ENCODE measurements around the gene NXT2. TPM values are rescaled to one million over a fixed set of nuclear protein-coding genes. Genes with fewer than 3 reads are reported as not detected.

Gene NXT2
- total RNA-seq, 2 donors from 2014 or later: 7.4 to 8.4 TPM

DNA sequence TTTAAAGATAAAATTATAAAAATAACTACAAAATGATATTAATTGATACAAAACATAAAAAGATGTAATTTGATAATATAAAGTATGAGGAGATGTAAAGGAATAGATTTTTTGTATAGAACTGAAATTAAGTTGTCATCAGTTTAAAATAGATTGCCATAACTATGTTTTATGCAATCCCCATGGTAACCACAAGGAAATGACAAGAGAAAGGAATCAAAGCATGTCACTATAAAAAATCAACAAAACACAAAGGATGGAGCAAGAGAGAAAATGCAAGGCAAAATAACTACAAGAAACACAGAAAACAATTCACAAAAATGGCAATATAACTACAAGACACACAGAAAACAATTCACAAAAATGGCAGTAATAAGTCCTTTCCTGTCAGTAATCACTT, 27.7 kb upstream of the NXT2 start:
- H3K27ac ChIP-seq: no peak overlapping the region
- no peak for DNase-seq
- H3K9ac ChIP-seq (ENCODE audit: low read depth in 2 of 2, low read length in 2 of 2): no peak overlapping the region
- no peaks in the 10 kb centered on the region for H3K4me1 ChIP-seq
- no peaks in the 10 kb centered on the region for H3K36me3 ChIP-seq
- H3K9me3 ChIP-seq: no peaks in the 10 kb centered on the region
- H3K27me3 ChIP-seq: no peaks in the 10 kb centered on the region
- TF ChIP-seq, protein P1, sequence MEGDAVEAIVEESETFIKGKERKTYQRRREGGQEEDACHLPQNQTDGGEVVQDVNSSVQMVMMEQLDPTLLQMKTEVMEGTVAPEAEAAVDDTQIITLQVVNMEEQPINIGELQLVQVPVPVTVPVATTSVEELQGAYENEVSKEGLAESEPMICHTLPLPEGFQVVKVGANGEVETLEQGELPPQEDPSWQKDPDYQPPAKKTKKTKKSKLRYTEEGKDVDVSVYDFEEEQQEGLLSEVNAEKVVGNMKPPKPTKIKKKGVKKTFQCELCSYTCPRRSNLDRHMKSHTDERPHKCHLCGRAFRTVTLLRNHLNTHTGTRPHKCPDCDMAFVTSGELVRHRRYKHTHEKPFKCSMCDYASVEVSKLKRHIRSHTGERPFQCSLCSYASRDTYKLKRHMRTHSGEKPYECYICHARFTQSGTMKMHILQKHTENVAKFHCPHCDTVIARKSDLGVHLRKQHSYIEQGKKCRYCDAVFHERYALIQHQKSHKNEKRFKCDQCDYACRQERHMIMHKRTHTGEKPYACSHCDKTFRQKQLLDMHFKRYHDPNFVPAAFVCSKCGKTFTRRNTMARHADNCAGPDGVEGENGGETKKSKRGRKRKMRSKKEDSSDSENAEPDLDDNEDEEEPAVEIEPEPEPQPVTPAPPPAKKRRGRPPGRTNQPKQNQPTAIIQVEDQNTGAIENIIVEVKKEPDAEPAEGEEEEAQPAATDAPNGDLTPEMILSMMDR (IDR thresholded peaks at IDR 0.05): no peak
- H3K4me3 ChIP-seq: no peak overlapping the region
- intact Hi-C loops (cut with DNase I): no loop called here

- Histone ChIP-seq H3K36me3 (no peaks in the 10 kb centered on the region), H3K27ac (no peak overlapping the region), H3K9ac (ENCODE audit: low read depth in 2 of 2, low read length in 2 of 2) (no peak overlapping the region), H3K4me3 (no peak overlapping the region), H3K9me3 (no peaks in the 10 kb centered on the region), H3K4me1 (no peaks in the 10 kb centered on the region), H3K27me3 (no peaks in the 10 kb centered on the region)
- TF ChIP-seq, protein P1 (IDR thresholded peaks at IDR 0.05): no peak
- no peak for DNase-seq
- intact Hi-C loops (cut with DNase I): no loop called here
Measured at GRCh38 chrX:109511113-109511512, 25.5 kb upstream of the NXT2 start.

DNA sequence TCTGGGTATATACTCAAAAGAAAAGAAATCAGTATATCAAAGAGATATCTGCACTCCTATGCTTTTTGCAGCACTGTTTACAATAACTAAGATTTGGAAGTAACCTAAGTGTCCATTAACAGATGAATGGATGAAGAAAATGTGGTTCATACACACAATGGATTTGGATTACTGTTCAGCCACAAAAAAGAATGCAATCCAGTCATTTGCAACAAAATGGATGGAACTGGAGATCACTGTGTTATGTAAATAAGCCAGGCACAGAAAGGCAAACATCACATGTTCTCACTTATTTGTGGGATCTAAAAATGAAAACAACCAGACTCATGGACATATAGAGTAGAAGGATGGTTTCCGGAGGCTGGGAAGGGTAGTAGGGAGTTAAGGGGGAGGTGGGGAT, 17.6 kb upstream of the NXT2 start:
- H3K27me3 ChIP-seq: no peaks in the 10 kb centered on the region
- TF ChIP-seq, protein P1 (IDR thresholded peaks at IDR 0.05): no peak

GRCh38 chrX:109533005-109533404, 3.6 kb upstream of the NXT2 start:
- H3K36me3 ChIP-seq: no peaks in the 10 kb centered on the region
- no peak overlapping the region for H3K9ac ChIP-seq (ENCODE audit: low read depth in 2 of 2, low read length in 2 of 2)
- TF ChIP-seq, protein P1 (IDR thresholded peaks at IDR 0.05): no peak
- DNase-seq: no peak
- no peaks in the 10 kb centered on the region for H3K9me3 ChIP-seq
- no peaks in the 10 kb centered on the region for H3K27me3 ChIP-seq
- H3K27ac ChIP-seq: no peak overlapping the region
- H3K4me1 ChIP-seq: no peaks in the 10 kb centered on the region
- intact Hi-C loops (cut with DNase I): no loop called here
- no peak overlapping the region for H3K4me3 ChIP-seq

More for the DNA sequence above, 17.6 kb upstream of the NXT2 start:
- H3K9ac ChIP-seq (ENCODE audit: low read depth in 2 of 2, low read length in 2 of 2): no peak overlapping the region
- no peaks in the 10 kb centered on the region for H3K4me1 ChIP-seq
- intact Hi-C loops (cut with DNase I): no loop called here
- H3K36me3 ChIP-seq: no peaks in the 10 kb centered on the region
- H3K27ac ChIP-seq: no peak overlapping the region
- H3K4me3 ChIP-seq: no peak overlapping the region
- H3K9me3 ChIP-seq: no peaks in the 10 kb centered on the region
- DNase-seq: no peak

GRCh38 chrX:109533631-109534030, 3.0 kb upstream of the NXT2 start:
- no peak overlapping the region for H3K27ac ChIP-seq
- no peak overlapping the region for H3K4me3 ChIP-seq
- DNase-seq: no peak
- H3K4me1 ChIP-seq: no peaks in the 10 kb centered on the region
- H3K36me3 ChIP-seq: no peaks in the 10 kb centered on the region
- H3K27me3 ChIP-seq: no peaks in the 10 kb centered on the region
- intact Hi-C loops (cut with DNase I): no loop called here
- no peaks in the 10 kb centered on the region for H3K9me3 ChIP-seq
- H3K9ac ChIP-seq (ENCODE audit: low read depth in 2 of 2, low read length in 2 of 2): no peak overlapping the region
- TF ChIP-seq, protein P1 (IDR thresholded peaks at IDR 0.05): no peak

DNA sequence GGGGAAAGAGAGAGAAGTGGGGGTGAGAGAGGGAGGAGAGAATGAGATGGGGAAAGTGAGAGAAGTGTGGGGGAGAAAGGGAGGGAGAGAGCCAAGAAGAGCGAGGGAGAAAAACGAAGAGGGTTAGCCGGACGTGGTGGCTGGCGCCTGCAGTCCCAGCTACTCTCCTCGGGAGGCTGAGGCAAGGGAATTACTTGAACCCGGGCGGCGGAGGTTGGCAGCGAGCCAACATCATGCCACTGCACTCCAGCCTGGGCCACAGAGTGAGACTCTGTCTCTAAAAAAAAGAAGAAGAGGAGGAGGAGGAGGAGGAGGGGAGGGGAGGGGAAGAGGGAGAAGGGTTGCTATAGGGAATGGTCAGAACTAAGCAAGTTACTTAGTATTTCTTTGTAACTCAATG, 1.7 kb upstream of the NXT2 start:
- Histone ChIP-seq H3K4me3 (no peak overlapping the region), H3K9ac (ENCODE audit: low read depth in 2 of 2, low read length in 2 of 2) (no peak overlapping the region), H3K27ac (no peak overlapping the region), H3K9me3 (no peaks in the 10 kb centered on the region), H3K36me3 (no peaks in the 10 kb centered on the region), H3K4me1 (no peaks in the 10 kb centered on the region), H3K27me3 (no peaks in the 10 kb centered on the region)
- intact Hi-C loops (cut with DNase I): no loop called here
- no peak for DNase-seq
- TF ChIP-seq, protein P1 (IDR thresholded peaks at IDR 0.05): no peak

All from colonic mucosa (tissue), 4 donors.